BLaER1 treated with 17β-estradiol and CSF1 and Interleukin-3, amounts not matched to agents 10 nM and 100 nM (cell line): ENCODE data around the gene IPPK.

Experiments
- H3K27ac ChIP-seq, 11 experiments: shearing (Covaris generic); formaldehyde crosslinking; 2 replicates each; pipeline ENCODE4 v1.8.1; 2022
- H3K27me3 ChIP-seq, 11 experiments: shearing (Covaris generic); formaldehyde crosslinking; 2 replicates each; pipeline ENCODE4 v1.8.1; 2022
- H3K36me3 ChIP-seq, 11 experiments: shearing (Covaris generic); formaldehyde crosslinking; 2 replicates each; pipeline ENCODE4 v1.8.1; 2022
- H3K4me1 ChIP-seq, 10 experiments: shearing (Covaris generic); formaldehyde crosslinking; 2 replicates each; pipeline ENCODE4 v1.8.1; 2022
- H3K4me2 ChIP-seq, 11 experiments: shearing (Covaris generic); formaldehyde crosslinking; 2 replicates each; pipeline ENCODE4 v1.8.1; 2022
- H3K4me3 ChIP-seq, 10 experiments: shearing (Covaris generic); formaldehyde crosslinking; 2 replicates each; pipeline ENCODE4 v1.8.1; 2022
- H3K9ac ChIP-seq, 11 experiments: shearing (Covaris generic); formaldehyde crosslinking; 2 replicates each; pipeline ENCODE4 v1.8.1; 2022
- H3K9me3 ChIP-seq, 11 experiments: shearing (Covaris generic); formaldehyde crosslinking; replicated peaks in 1 of 11; 2 replicates each; pipeline ENCODE4 v1.8.1; 2022
- H4K20me1 ChIP-seq, 11 experiments: shearing (Covaris generic); formaldehyde crosslinking; 2 replicates each; pipeline ENCODE4 v1.8.1; 2022
- Cebpa-rat ChIP-seq, 11 experiments: shearing (Covaris generic); IDR thresholded peaks; 2 replicates each; pipeline ENCODE4 v1.8.1; 2022

Gene IPPK

GRCh38 chr9:92707530-92707929 lies 37.6 kb upstream of the IPPK start:
- no peak for TF ChIP-seq Cebpa-rat (IDR thresholded peaks at IDR 0.05)
- Histone ChIP-seq H3K36me3 (peaks cover 55 to 91% (median 73%) of the 10 kb centered on the region in 11 experiments), H3K9me3 (peaks cover 0 to 13% (median 0%) of the 10 kb centered on the region in 11 experiments; a peak in 5 of 22 replicates), H3K27ac (no peak overlapping the region), H3K4me1 (peaks cover 6 to 14% (median 10%) of the 10 kb centered on the region in 10 experiments; a peak in 18 of 20 replicates), H4K20me1 (peaks cover 0 to 31% (median 12%) of the 10 kb centered on the region in 11 experiments; a peak in 12 of 22 replicates), H3K9ac (no peak overlapping the region), H3K4me2 (no peak overlapping the region), H3K27me3 (no peaks in the 10 kb centered on the region), H3K4me3 (no peak overlapping the region)

DNA sequence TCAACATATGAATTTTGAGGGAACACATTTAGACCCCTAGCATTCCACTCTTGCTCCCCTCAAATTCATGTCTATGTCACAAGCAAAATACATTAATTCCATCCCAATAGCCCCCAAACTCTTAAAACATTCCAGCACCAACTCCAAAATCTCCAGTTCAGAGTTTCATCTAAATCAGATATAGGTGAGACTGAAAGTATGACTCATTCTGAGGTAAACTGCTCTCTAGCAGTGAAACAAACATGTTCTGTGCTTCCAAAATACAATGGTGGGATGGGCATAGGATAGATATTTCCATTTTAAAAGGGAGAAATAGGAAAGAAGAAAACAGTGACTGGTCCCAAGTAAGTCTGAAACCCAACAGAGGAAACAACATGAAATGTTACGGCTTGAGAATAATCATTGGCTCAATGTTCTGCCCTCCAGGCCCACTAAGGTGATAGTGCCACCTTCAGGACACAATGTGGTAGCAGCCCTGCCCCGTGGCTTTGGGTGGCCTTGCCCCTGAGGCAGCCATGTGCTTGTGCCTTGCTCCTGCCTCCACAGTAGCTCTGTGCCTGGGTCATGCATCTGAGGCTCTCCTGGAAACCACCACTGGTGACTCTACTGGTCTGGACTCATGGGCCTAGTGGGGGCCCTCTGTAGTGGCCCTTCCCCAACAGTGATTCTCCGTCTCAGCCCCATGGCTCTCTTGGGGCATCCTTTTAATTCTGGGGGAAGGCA lies 36.4 kb upstream of the IPPK start:
- TF ChIP-seq Cebpa-rat (IDR thresholded peaks at IDR 0.05): no peak
- no peak overlapping the region for H3K4me2 ChIP-seq

DNA sequence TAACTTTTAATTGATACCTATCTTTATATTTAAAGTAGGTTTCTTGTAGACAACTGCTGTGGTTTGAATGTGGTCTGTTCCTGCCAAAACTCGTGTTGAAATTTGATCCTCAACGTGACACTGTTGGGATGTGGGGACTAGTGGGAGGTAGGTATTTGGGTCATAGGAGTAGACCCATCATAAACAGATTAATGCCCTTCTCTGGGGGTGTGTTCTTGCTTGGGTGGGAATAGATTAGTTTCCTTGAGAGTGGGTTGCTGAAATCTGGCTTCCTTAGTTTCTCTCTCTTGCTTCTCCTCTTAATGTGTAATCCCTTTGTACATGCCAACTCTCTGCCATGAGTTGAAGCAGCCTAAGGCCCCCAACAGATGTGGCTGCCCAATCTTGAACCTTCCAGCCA lies 34.6 kb upstream of the IPPK start:
- no peak for TF ChIP-seq Cebpa-rat (IDR thresholded peaks at IDR 0.05)
- H3K4me1 ChIP-seq: no peaks in the 10 kb centered on the region
- no peak overlapping the region for H3K27ac ChIP-seq
- H3K9me3 ChIP-seq: peaks cover 2 to 21% (median 12%) of the 10 kb centered on the region in 11 experiments; a peak in 20 of 22 replicates
- no peak overlapping the region for H3K9ac ChIP-seq
- peaks cover 0 to 4% (median 0%) of the 10 kb centered on the region in 11 experiments; a peak in 1 of 22 replicates for H4K20me1 ChIP-seq
- no peak overlapping the region for H3K4me2 ChIP-seq
- peaks cover 32 to 75% (median 45%) of the 10 kb centered on the region in 11 experiments for H3K36me3 ChIP-seq
- no peaks in the 10 kb centered on the region for H3K27me3 ChIP-seq
- H3K4me3 ChIP-seq: no peak overlapping the region

More for the DNA sequence above, 36.4 kb upstream of the IPPK start:
- H4K20me1 ChIP-seq: peaks cover 0 to 22% (median 6%) of the 10 kb centered on the region in 11 experiments; a peak in 8 of 22 replicates
- H3K9me3 ChIP-seq: peaks cover 0 to 13% (median 0%) of the 10 kb centered on the region in 11 experiments; a peak in 5 of 22 replicates
- H3K4me1 ChIP-seq: peaks cover 0 to 3% (median 0%) of the 10 kb centered on the region in 10 experiments; a peak in 8 of 20 replicates
- H3K9ac ChIP-seq: no peak overlapping the region
- H3K36me3 ChIP-seq: peaks cover 47 to 86% (median 63%) of the 10 kb centered on the region in 11 experiments
- H3K27me3 ChIP-seq: no peaks in the 10 kb centered on the region
- H3K27ac ChIP-seq: no peak overlapping the region
- no peak overlapping the region for H3K4me3 ChIP-seq

DNA sequence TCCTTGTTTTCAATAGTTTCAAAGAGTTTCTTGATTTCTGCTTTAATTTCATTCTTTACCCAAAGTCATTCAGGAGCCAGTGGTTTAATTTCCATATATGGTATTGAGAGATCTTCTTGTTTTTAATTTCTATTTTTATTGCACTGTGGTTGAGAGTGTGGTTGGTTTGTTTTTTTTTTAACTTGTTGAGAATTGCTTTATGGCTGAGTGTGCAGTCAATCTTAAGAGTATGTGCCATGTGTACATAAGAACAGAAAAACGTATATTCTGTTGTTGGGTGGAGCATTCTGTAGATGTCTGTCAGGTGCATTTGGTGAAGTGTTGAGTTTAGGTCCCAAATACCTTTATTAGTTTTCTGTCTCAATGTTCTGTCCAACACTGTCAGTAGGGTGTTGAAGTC lies 26.7 kb upstream of the IPPK start:
- Histone ChIP-seq H3K36me3 (peaks cover 14 to 39% (median 25%) of the 10 kb centered on the region in 11 experiments; a peak in 21 of 22 replicates), H3K27ac (no peak overlapping the region), H3K9ac (no peak overlapping the region), H3K4me2 (peak overlapping the region in 6 of 11 experiments; percentile 8 to 53 (median 31); a peak in 7 of 22 replicates), H3K4me3 (peak overlapping the region in 1 of 10 experiments; percentile 1; a peak in 2 of 20 replicates), H3K4me1 (peaks cover 0 to 12% (median 9%) of the 10 kb centered on the region in 10 experiments; a peak in 11 of 20 replicates), H3K9me3 (peaks cover 75 to 87% (median 82%) of the 10 kb centered on the region in 11 experiments), H3K27me3 (no peaks in the 10 kb centered on the region), H4K20me1 (no peaks in the 10 kb centered on the region)
- TF ChIP-seq Cebpa-rat (IDR thresholded peaks at IDR 0.05): no peak

DNA sequence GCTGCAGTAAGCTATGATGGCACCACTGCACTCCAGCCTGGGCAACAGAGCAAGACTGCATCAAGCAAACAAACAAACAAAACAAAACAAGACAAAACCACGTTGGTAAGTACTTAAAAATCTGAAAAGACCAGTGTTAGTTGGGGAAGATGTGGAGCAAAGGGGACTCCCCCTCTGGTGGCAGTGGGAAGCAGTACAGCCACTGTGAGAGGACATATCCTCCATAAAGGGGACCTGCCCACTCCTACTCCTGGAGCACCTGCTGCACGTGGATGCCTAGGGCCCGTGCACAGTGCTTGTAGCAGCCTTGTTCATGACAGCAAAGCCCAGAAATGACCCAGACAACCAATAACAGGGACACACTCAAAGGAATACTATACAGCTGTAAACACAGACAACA lies 17.0 kb upstream of the IPPK start:
- no peaks in the 10 kb centered on the region for H4K20me1 ChIP-seq
- H3K4me3 ChIP-seq: no peak overlapping the region
- H3K4me1 ChIP-seq: peaks cover 0 to 7% (median 2%) of the 10 kb centered on the region in 10 experiments; a peak in 8 of 20 replicates
- no peaks in the 10 kb centered on the region for H3K27me3 ChIP-seq
- no peak for TF ChIP-seq Cebpa-rat (IDR thresholded peaks at IDR 0.05)
- no peak overlapping the region for H3K27ac ChIP-seq
- no peak overlapping the region for H3K9ac ChIP-seq
- H3K9me3 ChIP-seq: peaks cover 17 to 25% (median 22%) of the 10 kb centered on the region in 11 experiments
- H3K36me3 ChIP-seq: no peaks in the 10 kb centered on the region
- no peak overlapping the region for H3K4me2 ChIP-seq

DNA sequence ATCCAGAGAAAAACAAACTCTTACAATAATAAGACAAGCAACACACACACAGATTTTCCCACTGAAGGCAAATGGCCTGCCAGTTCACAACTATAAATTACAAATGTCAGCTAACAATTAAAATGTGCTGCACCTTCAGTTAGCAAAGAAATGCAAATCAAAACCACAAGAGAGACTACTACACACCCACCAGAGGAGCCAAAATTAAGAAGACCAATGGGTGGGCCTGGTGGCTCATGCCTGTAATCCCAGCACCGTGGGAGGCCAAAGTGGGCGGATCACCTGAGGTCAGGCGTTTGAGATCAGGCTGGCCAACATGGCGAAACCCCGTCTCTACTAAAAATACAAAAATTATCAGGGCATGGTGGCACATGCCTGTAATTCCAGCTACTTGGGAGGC lies 15.1 kb upstream of the IPPK start:
- no peak overlapping the region for H3K27ac ChIP-seq
- H4K20me1 ChIP-seq: peaks cover 0 to 7% (median 0%) of the 10 kb centered on the region in 11 experiments; a peak in 1 of 22 replicates
- no peaks in the 10 kb centered on the region for H3K27me3 ChIP-seq
- TF ChIP-seq Cebpa-rat (IDR thresholded peaks at IDR 0.05): no peak
- no peak overlapping the region for H3K9ac ChIP-seq
- H3K4me3 ChIP-seq: no peak overlapping the region
- no peaks in the 10 kb centered on the region for H3K36me3 ChIP-seq
- 0 out of 22 replicates have a peak overlapping the region, but pooled peaks of 1 of the 11 experiments have one; percentile 10 for H3K4me2 ChIP-seq
- peaks cover 0 to 6% (median 3%) of the 10 kb centered on the region in 11 experiments; a peak in 11 of 22 replicates for H3K9me3 ChIP-seq
- H3K4me1 ChIP-seq: peaks cover 14 to 26% (median 20%) of the 10 kb centered on the region in 10 experiments

GRCh38 chr9:92682269-92682668 lies 12.3 kb upstream of the IPPK start:
- Histone ChIP-seq H3K27me3 (no peaks in the 10 kb centered on the region), H3K4me3 (no peak overlapping the region), H3K36me3 (no peaks in the 10 kb centered on the region), H3K27ac (no peak overlapping the region), H3K4me1 (peaks cover 15 to 26% (median 21%) of the 10 kb centered on the region in 10 experiments), H4K20me1 (peaks cover 0 to 11% (median 0%) of the 10 kb centered on the region in 11 experiments; a peak in 1 of 22 replicates), H3K4me2 (peak overlapping the region in 1 of 11 experiments; percentile 28; a peak in 1 of 22 replicates), H3K9ac (no peak overlapping the region), H3K9me3 (no peaks in the 10 kb centered on the region; a peak in 1 of 22 replicates)
- TF ChIP-seq Cebpa-rat (IDR thresholded peaks at IDR 0.05): no peak

- Histone ChIP-seq H3K9ac (no peak overlapping the region), H3K9me3 (0 out of 22 replicates have a peak, but pooled peaks cover 0 to 6% (median 0%) of the 10 kb centered on the region in 11 experiments), H4K20me1 (peaks cover 0 to 11% (median 0%) of the 10 kb centered on the region in 11 experiments; a peak in 1 of 22 replicates), H3K4me3 (no peak overlapping the region), H3K27me3 (no peaks in the 10 kb centered on the region), H3K4me2 (peak overlapping the region; percentile 21 to 72 (median 48); a peak in 21 of 22 replicates), H3K27ac (peak overlapping the region in 3 of 11 experiments; percentile 6 to 23 (median 12); a peak in 2 of 22 replicates), H3K36me3 (no peaks in the 10 kb centered on the region), H3K4me1 (peaks cover 15 to 37% (median 25%) of the 10 kb centered on the region in 10 experiments)
- TF ChIP-seq Cebpa-rat (IDR thresholded peaks at IDR 0.05): no peak
Observed at GRCh38 chr9:92680166-92681119, 10.5 kb upstream of the IPPK start.
